ELF-1 (cell line): ENCODE data around the gene GLIS1.

Experiments used
- DNase-seq: peaks from one replicate; pipeline ENCODE4 v3.0.0-alpha.2; 2016; ENCODE audit warnings: low read depth, low spot score

The GLIS1 gene

DNA sequence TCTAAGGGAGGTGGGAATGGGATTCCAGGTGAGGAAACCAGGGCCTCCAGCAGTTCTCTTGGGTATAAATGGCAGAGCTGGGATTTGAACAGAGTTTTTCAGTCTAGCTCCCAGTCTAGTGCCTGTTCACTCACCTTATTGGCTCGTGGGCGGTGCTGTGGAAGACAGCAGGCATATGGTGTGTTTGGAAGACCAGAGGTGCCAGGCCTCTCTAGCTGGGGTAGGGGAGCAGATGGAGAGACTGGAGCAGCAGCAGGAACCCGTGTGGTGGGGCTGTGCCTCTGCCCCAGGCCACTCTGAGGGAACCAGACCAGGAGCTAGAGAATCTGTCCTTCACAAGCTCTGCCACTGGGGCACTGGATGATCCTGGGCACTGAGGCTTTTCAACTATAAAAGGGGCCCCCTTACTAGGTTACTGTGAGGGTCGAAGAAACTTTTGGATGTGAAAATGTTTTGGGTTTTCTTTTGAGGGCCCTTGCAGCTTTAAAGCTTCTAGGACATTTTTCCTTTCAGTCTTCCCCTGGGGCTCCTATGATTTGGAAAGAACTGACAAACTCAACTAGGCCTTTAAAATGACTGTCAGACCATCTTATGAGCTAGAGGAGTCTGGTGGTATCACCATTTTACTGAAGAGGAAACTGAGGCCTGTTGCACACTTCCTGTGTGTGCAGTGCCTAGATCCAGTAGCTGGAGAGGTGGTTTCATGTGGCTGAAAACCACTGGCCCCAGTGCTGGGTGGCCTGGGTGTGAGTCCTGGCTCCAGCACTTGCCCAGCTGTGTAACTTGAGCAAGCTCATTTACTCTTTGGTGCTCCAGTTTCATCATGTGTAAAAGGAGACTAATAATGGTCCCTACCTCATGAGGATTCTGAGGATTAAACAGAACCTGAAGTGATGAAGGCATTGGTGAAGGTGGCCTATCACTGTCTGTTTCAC lies 273.7 kb downstream of the GLIS1 start:
- no peak for DNase-seq

GRCh38 chr1:53463961-53464899 lies 274.7 kb downstream of the GLIS1 start:
- no peak for DNase-seq

DNA sequence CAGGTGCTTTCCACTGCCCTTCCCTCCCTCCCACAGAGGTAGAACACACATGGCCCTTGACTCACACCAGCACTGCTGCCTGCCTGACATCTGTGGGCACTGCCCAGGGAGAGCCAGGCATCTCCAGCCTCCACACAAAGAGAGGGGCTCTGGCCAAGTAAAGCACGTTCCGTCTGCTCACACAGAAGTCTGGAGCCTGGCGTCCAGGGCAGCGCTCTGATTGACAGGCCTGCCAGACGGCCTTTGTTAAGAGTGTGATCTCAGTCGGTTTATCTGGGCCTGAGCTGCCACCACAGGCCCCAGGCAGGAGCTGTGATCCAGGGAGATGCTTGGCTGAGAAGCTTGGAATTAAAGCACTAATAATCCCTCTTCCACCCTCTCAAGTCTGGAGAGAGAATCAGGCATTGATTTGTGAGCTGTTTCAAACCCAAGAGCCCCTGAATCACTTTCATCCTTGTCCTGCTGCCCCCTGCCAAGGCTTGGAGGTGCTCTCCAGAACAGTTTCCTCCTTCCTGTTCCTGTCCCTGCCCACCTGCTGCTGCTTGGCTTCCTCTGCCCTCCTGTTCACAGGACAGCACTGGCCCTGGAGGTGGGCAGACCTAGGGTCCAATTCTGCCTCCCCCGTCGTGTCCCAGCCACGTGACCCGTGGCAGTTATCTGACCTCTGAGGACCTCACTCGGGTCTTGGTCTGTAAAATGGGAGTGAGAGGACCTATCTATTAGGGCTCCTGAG lies 276.0 kb downstream of the GLIS1 start:
- DNase-seq, result peak; percentile 53

GRCh38 chr1:53462193-53462592 lies 276.8 kb downstream of the GLIS1 start:
- DNase-seq, result no peak

DNA sequence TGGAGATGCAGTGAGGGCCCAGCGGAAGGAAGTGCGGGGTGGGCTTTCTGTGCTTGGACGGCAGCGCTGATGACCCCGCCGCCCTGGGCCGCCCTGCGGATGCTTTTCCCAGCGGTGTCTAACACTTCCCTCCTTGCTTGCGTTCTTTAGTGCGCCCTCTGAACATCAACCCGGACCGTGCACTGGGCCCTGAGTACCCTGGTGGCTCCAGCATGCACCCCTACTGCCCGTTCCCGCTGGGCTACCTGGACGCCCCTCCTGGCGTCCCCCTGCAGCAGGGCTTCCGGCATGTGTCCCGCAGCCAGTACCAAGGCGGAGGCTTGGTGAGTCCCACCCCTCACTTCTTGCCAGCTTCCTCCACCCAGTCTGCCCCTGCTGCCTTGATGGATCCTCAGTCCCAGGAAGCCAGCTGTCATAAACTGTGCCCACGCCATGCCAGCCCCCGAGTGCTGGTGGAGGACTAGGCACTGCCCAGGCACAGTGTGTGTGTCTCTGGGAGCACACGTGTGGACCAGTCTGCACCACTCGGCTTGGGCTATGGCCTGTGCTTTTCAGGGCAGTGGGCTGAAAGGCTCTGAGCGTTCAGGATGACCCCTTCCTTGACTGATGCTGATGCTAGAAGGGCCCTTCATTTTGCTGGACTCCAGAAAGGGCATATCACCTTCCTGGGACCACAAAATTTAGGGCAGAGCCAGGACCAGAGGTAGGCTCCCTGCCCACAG lies 277.5 kb downstream of the GLIS1 start:
- no peak for DNase-seq

GRCh38 chr1:53460666-53461322 lies 278.2 kb downstream of the GLIS1 start:
- DNase-seq, result no peak

- no peak for DNase-seq
Measured at GRCh38 chr1:53460211-53460634, 278.7 kb downstream of the GLIS1 start.

GRCh38 chr1:53459321-53460175 lies 279.4 kb downstream of the GLIS1 start, which contains the start of gene DMRTB1:
Gene DMRTB1, plus strand, starts transcription at chr1:53459399. Its CDS starts 55 bp downstream, at chr1:53459454.
- no peak for DNase-seq

DNA sequence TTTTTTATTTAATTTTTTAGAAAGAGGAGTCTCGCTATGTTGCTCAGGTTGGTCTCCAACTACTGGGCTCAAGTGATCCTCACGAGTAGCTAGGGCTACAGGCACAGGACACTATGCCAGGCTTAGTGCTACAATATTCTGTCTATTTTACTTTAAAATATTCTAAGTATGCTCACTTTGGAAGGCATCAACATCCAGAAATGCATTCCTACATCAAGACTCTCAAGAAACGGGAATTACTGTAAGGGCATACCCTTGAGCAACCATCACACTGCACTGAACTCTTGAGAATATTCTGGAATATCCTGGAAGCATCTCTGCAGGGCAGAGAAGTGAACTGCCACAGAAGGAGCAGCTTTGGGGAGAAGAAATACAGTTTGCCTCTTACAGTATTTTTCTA lies 280.3 kb downstream of the GLIS1 start:
- no peak for DNase-seq
